ENCODE measurements around the gene EFL1. TPM values are rescaled to one million over a fixed set of nuclear protein-coding genes. Genes with fewer than 3 reads are reported as not detected.

Gene EFL1
- total RNA-seq, 4 donors from 2014 or later, result 18.3 to 25.3 (median 22.2) TPM

- Histone ChIP-seq H3K27me3 (no peaks in the 10 kb centered on the region), H3K4me3 (no peak overlapping the region), H3K27ac (no peak overlapping the region), H3K9me3 (no peaks in the 10 kb centered on the region), H3K4me1 (peaks cover 1% of the 10 kb centered on the region), H3K36me3 (no peaks in the 10 kb centered on the region)
- WGBS, result 92% methylated on average over 5 of the region's 6 CpGs
- DNase-seq (ENCODE audit: low spot score in 2 of 2), result no peak
- no peak for TF ChIP-seq EP300 (IDR thresholded peaks at IDR 0.05)
- no peak for TF ChIP-seq POLR2AphosphoS5 (IDR thresholded peaks at IDR 0.05)
- TF ChIP-seq, protein P1, sequence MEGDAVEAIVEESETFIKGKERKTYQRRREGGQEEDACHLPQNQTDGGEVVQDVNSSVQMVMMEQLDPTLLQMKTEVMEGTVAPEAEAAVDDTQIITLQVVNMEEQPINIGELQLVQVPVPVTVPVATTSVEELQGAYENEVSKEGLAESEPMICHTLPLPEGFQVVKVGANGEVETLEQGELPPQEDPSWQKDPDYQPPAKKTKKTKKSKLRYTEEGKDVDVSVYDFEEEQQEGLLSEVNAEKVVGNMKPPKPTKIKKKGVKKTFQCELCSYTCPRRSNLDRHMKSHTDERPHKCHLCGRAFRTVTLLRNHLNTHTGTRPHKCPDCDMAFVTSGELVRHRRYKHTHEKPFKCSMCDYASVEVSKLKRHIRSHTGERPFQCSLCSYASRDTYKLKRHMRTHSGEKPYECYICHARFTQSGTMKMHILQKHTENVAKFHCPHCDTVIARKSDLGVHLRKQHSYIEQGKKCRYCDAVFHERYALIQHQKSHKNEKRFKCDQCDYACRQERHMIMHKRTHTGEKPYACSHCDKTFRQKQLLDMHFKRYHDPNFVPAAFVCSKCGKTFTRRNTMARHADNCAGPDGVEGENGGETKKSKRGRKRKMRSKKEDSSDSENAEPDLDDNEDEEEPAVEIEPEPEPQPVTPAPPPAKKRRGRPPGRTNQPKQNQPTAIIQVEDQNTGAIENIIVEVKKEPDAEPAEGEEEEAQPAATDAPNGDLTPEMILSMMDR (IDR thresholded peaks at IDR 0.05), result no peak
- TF ChIP-seq POLR2A (IDR thresholded peaks at IDR 0.05), result no peak
Observed at GRCh38 chr15:82117296-82117695, 145.2 kb downstream of the EFL1 start.

DNA sequence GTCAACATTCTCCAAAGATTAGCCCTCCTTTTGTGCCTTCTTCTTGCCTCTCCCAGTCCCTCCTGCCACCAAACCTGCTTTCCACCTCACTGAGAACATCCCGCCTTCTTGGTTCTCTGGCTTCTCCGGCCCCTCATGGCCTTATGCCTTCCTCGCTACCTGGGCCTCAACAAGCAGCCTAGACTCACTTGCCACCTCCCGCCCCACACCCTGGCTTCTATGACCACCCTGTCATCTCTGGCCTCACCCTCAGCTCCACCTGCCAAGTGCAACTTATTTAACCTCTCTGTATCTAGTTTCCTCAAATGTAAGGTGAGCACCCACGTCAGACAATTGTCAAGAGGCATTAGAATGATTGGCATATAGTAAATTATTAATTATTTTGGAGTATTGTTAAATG lies 147.9 kb downstream of the EFL1 start:
- H3K4me1 ChIP-seq, result no peaks in the 10 kb centered on the region
- no peak overlapping the region for H3K27ac ChIP-seq
- H3K4me3 ChIP-seq, result no peak overlapping the region
- no peaks in the 10 kb centered on the region for H3K27me3 ChIP-seq
- H3K9me3 ChIP-seq, result no peaks in the 10 kb centered on the region
- H3K36me3 ChIP-seq, result no peaks in the 10 kb centered on the region
- 83% methylated on average over 5 of the region's 5 CpGs for WGBS
- TF ChIP-seq EP300 (IDR thresholded peaks at IDR 0.05), result no peak
- TF ChIP-seq, protein P1 (IDR thresholded peaks at IDR 0.05), result no peak
- TF ChIP-seq POLR2A (IDR thresholded peaks at IDR 0.05), result no peak
- no peak for TF ChIP-seq POLR2AphosphoS5 (IDR thresholded peaks at IDR 0.05)
- DNase-seq (ENCODE audit: low spot score in 2 of 2), result no peak

DNA sequence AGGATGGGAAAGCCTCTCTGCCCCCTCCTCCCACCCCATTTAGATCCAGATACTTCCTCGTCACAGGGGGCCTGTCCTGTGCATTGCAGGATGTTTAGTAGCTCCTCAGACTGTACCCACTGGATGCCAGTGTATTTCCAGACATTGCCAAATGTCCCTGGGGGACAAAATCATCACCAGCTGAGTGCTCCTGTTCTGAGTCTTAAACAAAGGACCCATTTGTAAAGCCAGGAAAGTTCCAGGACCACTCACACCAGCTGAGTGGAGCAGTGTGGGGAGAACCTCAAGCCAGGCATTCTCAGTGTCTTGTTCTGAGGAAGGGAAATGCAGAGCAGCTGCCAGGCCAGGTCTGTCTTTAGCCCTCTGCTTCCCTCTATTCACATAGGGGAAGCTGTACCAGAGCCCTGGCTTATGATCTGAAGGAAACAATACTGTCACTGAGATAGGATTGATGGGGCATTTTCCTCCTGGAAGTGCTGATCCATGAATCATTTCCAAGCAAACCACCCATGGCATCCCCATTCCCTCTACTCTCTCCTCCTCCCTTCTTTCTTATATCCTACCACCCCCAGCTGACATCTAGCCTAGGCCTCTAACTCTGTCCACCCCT lies 149.3 kb downstream of the EFL1 start:
- no peak overlapping the region for H3K27ac ChIP-seq
- no peaks in the 10 kb centered on the region for H3K27me3 ChIP-seq
- H3K36me3 ChIP-seq, result no peaks in the 10 kb centered on the region
- H3K9me3 ChIP-seq, result no peaks in the 10 kb centered on the region
- DNase-seq (ENCODE audit: low spot score in 2 of 2), result no peak
- no peak overlapping the region for H3K4me3 ChIP-seq
- H3K4me1 ChIP-seq, result no peaks in the 10 kb centered on the region
- WGBS, result 100% methylated on average over 1 of the region's 1 CpG
- no peak for TF ChIP-seq EP300 (IDR thresholded peaks at IDR 0.05)

- TF ChIP-seq POLR2AphosphoS5 (IDR thresholded peaks at IDR 0.05) (no peak), POLR2A (IDR thresholded peaks at IDR 0.05) (no peak), EP300 (IDR thresholded peaks at IDR 0.05) (no peak)
- TF ChIP-seq, protein P1 (IDR thresholded peaks at IDR 0.05), result no peak
- WGBS, result 81% methylated on average over 8 of the region's 9 CpGs
Observed at GRCh38 chr15:82111918-82112317, 150.6 kb downstream of the EFL1 start.

GRCh38 chr15:82110144-82110543 lies 152.4 kb downstream of the EFL1 start:
- 96% methylated on average over 5 of the region's 5 CpGs for WGBS
- H3K9me3 ChIP-seq, result no peaks in the 10 kb centered on the region

More at GRCh38 chr15:82111918-82112317, 150.6 kb downstream of the EFL1 start:
- no peaks in the 10 kb centered on the region for H3K36me3 ChIP-seq
- no peaks in the 10 kb centered on the region for H3K9me3 ChIP-seq
- no peak for DNase-seq (ENCODE audit: low spot score in 2 of 2)
- no peak overlapping the region for H3K4me3 ChIP-seq
- H3K4me1 ChIP-seq, result no peaks in the 10 kb centered on the region
- no peaks in the 10 kb centered on the region for H3K27me3 ChIP-seq
- H3K27ac ChIP-seq, result no peak overlapping the region

More at GRCh38 chr15:82110144-82110543, 152.4 kb downstream of the EFL1 start:
- DNase-seq (ENCODE audit: low spot score in 2 of 2), result no peak
- TF ChIP-seq POLR2AphosphoS5 (IDR thresholded peaks at IDR 0.05), result no peak
- TF ChIP-seq EP300 (IDR thresholded peaks at IDR 0.05), result no peak
- TF ChIP-seq, protein P1 (IDR thresholded peaks at IDR 0.05), result no peak
- no peak for TF ChIP-seq POLR2A (IDR thresholded peaks at IDR 0.05)
- Histone ChIP-seq H3K36me3 (no peaks in the 10 kb centered on the region), H3K4me1 (no peaks in the 10 kb centered on the region), H3K4me3 (no peak overlapping the region), H3K27ac (no peak overlapping the region), H3K27me3 (no peaks in the 10 kb centered on the region)

Data from suprapubic skin (tissue), 4 donors.